Tibial artery (tissue), 4 donors: ENCODE measurements around the gene CRBN.

Experiments
- DNase-seq, 2 donors: peaks; one replicate each; pipeline ENCODE4 v3.0.0-alpha.2; 2019
- H3K27ac ChIP-seq, 2 donors: fragments of 200-600 bp; sonication (generic) in 1 of 2; 1 replicate in 1 of 2; 2 replicates in 1 of 2; pipeline ENCODE4 v1.5.1; 2018 to 2019; ENCODE audit warnings: mild to moderate bottlenecking in 1 of 2
- H3K27me3 ChIP-seq, 2 donors: fragments of 200-600 bp; sonication (generic) in 1 of 2; one replicate each; pipeline versions ENCODE4 v1.5.1 to v1.6.0; 2016 to 2019
- H3K36me3 ChIP-seq, 3 donors: fragments of 200-600 bp; sonication (generic) in 2 of 3; one replicate each; pipeline ENCODE4 v1.5.1; 2016 to 2019; ENCODE audit warnings: mild to moderate bottlenecking in 2 of 3
- H3K4me1 ChIP-seq, 4 donors: fragments of 200-600 bp; sonication (generic) in 2 of 4; 1 replicate in 3 of 4; 2 replicates in 1 of 4; pipeline ENCODE4 v1.5.1; 2016 to 2019
- H3K4me3 ChIP-seq, 2 donors: fragments of 200-600 bp; sonication (generic) in 1 of 2; 1 replicate in 1 of 2; 2 replicates in 1 of 2; pipeline ENCODE4 v1.5.1; 2018 to 2019; ENCODE audit warnings: mild to moderate bottlenecking in 2 of 2
- H3K9me3 ChIP-seq, 3 donors: fragments of 200-600 bp; sonication (generic) in 1 of 3; one replicate each; pipeline ENCODE4 v1.5.1; 2016 to 2019
- CTCF ChIP-seq, 2 experiments: fragments of 200-600 bp in 1 of 2; fragments of 450-650 bp in 1 of 2; IDR thresholded peaks; one replicate each; pipeline ENCODE4 v1.5.1; 2017 to 2019; ENCODE audit warnings: antibody characterized with exemption in 2 of 2, mild to moderate bottlenecking in 1 of 2, moderate library complexity in 1 of 2
- intact Hi-C: fragments of 100-400 bp; cut with DNase I; formaldehyde crosslinking; loops from one replicate; pipeline ENCODE4 v1.15.0; 2023; ENCODE audit warnings: low total_unique reads

CRBN gene

GRCh38 chr3:3189102-3189727, 9.7 kb upstream of the CRBN start:
- TF ChIP-seq CTCF (IDR thresholded peaks at IDR 0.05), result no peak
- Histone ChIP-seq H3K36me3 (no peaks in the 10 kb centered on the region), H3K4me1 (no peaks in the 10 kb centered on the region), H3K27me3 (peaks cover 0 to 4% of the 10 kb centered on the region in 2 donors), H3K9me3 (peaks cover 0 to 11% (median 7%) of the 10 kb centered on the region in 3 donors), H3K27ac (no peak overlapping the region), H3K4me3 (no peak overlapping the region)
- no peak for DNase-seq
- intact Hi-C loops, result no loop called here

- TF ChIP-seq CTCF (IDR thresholded peaks at IDR 0.05), result no peak
- Histone ChIP-seq H3K4me1 (peaks cover 0 to 3% (median under 1%) of the 10 kb centered on the region in 4 donors), H3K36me3 (no peaks in the 10 kb centered on the region), H3K9me3 (peaks cover 0 to 11% (median 7%) of the 10 kb centered on the region in 3 donors), H3K27me3 (no peaks in the 10 kb centered on the region), H3K4me3 (no peak overlapping the region), H3K27ac (no peak overlapping the region)
- intact Hi-C loops, result no loop called here
- no peak for DNase-seq
Observed at GRCh38 chr3:3184876-3185275, 5.4 kb upstream of the CRBN start.

GRCh38 chr3:3180456-3180855, 965 bp upstream of the CRBN start:
- intact Hi-C loops, result no loop called here
- Histone ChIP-seq H3K4me3 (no peak overlapping the region), H3K4me1 (peaks cover 0 to 34% (median 26%) of the 10 kb centered on the region in 4 donors), H3K27me3 (no peaks in the 10 kb centered on the region), H3K27ac (no peak overlapping the region), H3K36me3 (peaks cover 0 to 4% (median 0%) of the 10 kb centered on the region in 3 donors), H3K9me3 (no peaks in the 10 kb centered on the region)
- TF ChIP-seq CTCF (IDR thresholded peaks at IDR 0.05), result no peak
- no peak for DNase-seq

- H3K9me3 ChIP-seq, result no peaks in the 10 kb centered on the region
- no peak for DNase-seq
- H3K4me3 ChIP-seq, result peak overlapping the region; percentile 76 to 100
- TF ChIP-seq CTCF (IDR thresholded peaks at IDR 0.05), result no peak
- H3K36me3 ChIP-seq, result peaks cover 7 to 13% (median 8%) of the 10 kb centered on the region in 3 donors
- H3K27ac ChIP-seq, result peak overlapping the region; percentile 89 to 90
- H3K4me1 ChIP-seq, result peaks cover 0 to 37% (median 26%) of the 10 kb centered on the region in 4 donors
- no peaks in the 10 kb centered on the region for H3K27me3 ChIP-seq
- intact Hi-C loops, result no loop called here
Observed at GRCh38 chr3:3178498-3179328, 778 bp downstream of the CRBN start.

- intact Hi-C loops, result no loop called here
- no peaks in the 10 kb centered on the region for H3K9me3 ChIP-seq
- H3K27ac ChIP-seq, result peak overlapping the region in 1 of 2 donors; percentile 90
- no peak for TF ChIP-seq CTCF (IDR thresholded peaks at IDR 0.05)
- H3K36me3 ChIP-seq, result peaks cover 14 to 20% (median 15%) of the 10 kb centered on the region in 3 donors
- H3K4me1 ChIP-seq, result peaks cover 0 to 37% (median 26%) of the 10 kb centered on the region in 4 donors
- H3K27me3 ChIP-seq, result no peaks in the 10 kb centered on the region
- peak overlapping the region; percentile 76 to 100 for H3K4me3 ChIP-seq
- no peak for DNase-seq
Observed at GRCh38 chr3:3177861-3178497, 1.5 kb downstream of the CRBN start.
